Vagina (tissue), 2 donors: ENCODE data around the gene CCDC7.

Experiments
- POLR2A ChIP-seq, 2 donors: fragments of 450-650 bp; IDR thresholded peaks; one replicate each; pipeline ENCODE4 v1.6.1; 2017; ENCODE audit warnings: antibody characterized with exemption in 2 of 2, mild to moderate bottlenecking in 2 of 2, moderate library complexity in 2 of 2
- POLR2AphosphoS5 ChIP-seq, 2 donors: sonication (generic); formaldehyde crosslinking; IDR thresholded peaks; one replicate each; pipeline ENCODE4 v1.9.0; 2017; ENCODE audit warnings: antibody characterized with exemption in 2 of 2, mild to moderate bottlenecking in 2 of 2, low read depth in 1 of 2; ENCODE audit not compliant: insufficient read depth in 1 of 2
- TF ChIP-seq, protein P1 (sequence below), 3 experiments: fragments of 450-650 bp in 2 of 3; fragments of 200-600 bp in 1 of 3; sonication (generic) in 1 of 3; IDR thresholded peaks; one replicate each; pipeline ENCODE4 v1.5.1; 2017 to 2019; ENCODE audit warnings: antibody characterized with exemption in 3 of 3, mild to moderate bottlenecking in 2 of 3, moderate library complexity in 2 of 3

DNA sequence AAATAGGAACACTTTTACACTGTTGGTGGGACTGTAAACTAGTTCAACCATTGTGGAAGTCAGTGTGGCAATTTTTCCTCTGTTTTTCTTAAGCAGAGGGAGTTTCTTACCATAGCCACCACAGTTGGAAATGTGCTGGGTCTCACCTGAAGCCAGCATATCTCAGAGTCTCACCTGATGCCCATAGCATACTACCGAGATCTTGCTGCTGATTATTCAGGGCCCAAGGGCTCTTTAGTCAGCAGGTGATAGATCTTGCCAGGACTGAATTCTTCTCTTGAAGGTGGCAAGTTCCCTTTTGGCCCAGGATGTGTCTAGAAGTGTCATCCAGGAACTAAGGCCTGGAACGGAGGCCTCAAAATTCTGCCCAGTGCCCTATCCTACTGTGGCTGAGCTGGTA is 215.4 kb downstream of the CCDC7 start:
- TF ChIP-seq, protein P1, sequence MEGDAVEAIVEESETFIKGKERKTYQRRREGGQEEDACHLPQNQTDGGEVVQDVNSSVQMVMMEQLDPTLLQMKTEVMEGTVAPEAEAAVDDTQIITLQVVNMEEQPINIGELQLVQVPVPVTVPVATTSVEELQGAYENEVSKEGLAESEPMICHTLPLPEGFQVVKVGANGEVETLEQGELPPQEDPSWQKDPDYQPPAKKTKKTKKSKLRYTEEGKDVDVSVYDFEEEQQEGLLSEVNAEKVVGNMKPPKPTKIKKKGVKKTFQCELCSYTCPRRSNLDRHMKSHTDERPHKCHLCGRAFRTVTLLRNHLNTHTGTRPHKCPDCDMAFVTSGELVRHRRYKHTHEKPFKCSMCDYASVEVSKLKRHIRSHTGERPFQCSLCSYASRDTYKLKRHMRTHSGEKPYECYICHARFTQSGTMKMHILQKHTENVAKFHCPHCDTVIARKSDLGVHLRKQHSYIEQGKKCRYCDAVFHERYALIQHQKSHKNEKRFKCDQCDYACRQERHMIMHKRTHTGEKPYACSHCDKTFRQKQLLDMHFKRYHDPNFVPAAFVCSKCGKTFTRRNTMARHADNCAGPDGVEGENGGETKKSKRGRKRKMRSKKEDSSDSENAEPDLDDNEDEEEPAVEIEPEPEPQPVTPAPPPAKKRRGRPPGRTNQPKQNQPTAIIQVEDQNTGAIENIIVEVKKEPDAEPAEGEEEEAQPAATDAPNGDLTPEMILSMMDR (IDR thresholded peaks at IDR 0.05) = no peak
- no peak for TF ChIP-seq POLR2AphosphoS5 (IDR thresholded peaks at IDR 0.05; ENCODE audit: insufficient read depth in 1 of 2, low read depth in 1 of 2)
- TF ChIP-seq POLR2A (IDR thresholded peaks at IDR 0.05) = no peak
